Activated CD4-positive, alpha-beta T cell treated with anti-CD3 and anti-CD28 coated beads for 1 hour (primary cell): ENCODE data around the gene DNAL1.

Experiments
- DNase-seq: peaks from one replicate; pipeline ENCODE4 v3.0.0-alpha.2; 2020

The DNAL1 gene

GRCh38 chr14:73745571-73746519 lies 101.1 kb downstream of the DNAL1 start:
- DNase-seq, result no peak

GRCh38 chr14:73746520-73747378 lies 102.0 kb downstream of the DNAL1 start:
- DNase-seq, result no peak

GRCh38 chr14:73747379-73748211 lies 102.8 kb downstream of the DNAL1 start:
- DNase-seq, result no peak

GRCh38 chr14:73748858-73749357 lies 104.1 kb downstream of the DNAL1 start:
- no peak for DNase-seq

GRCh38 chr14:73749706-73750530 lies 105.1 kb downstream of the DNAL1 start:
- no peak for DNase-seq

GRCh38 chr14:73750531-73750901 lies 105.7 kb downstream of the DNAL1 start:
- DNase-seq, result no peak

GRCh38 chr14:73751157-73751691 lies 106.4 kb downstream of the DNAL1 start:
- no peak for DNase-seq

GRCh38 chr14:73752297-73752992 lies 107.7 kb downstream of the DNAL1 start:
- no peak for DNase-seq
